Ureter (tissue), 1 donor: ENCODE measurements around the gene CACNB4. TPM values are rescaled to one million over a fixed set of nuclear protein-coding genes. Genes with fewer than 3 reads are reported as not detected.
"Not testable (repeated sequence)": the region's sequence is repeated elsewhere in the genome, so short reads cannot be mapped to it uniquely, and the experiment has no call there.

ENCODE experiments used
- DNase-seq: peaks from one replicate; pipeline ENCODE4 v3.0.0-alpha.2; 2020; ENCODE audit warnings: low spot score
- total RNA-seq: library from RNA; stranded (reverse); gene quantifications from one replicate; pipeline ENCODE4 v1.2.4, GENCODE V29; 2023
- donor health status: DM: yes; HTN: yes; CAD: no.

CACNB4 gene
- total RNA-seq, 1 donor from 2014 or later = 3.3 TPM

GRCh38 chr2:152021001-152021400 is 77.8 kb downstream of the CACNB4 start:
- not testable (repeated sequence) for DNase-seq

DNA sequence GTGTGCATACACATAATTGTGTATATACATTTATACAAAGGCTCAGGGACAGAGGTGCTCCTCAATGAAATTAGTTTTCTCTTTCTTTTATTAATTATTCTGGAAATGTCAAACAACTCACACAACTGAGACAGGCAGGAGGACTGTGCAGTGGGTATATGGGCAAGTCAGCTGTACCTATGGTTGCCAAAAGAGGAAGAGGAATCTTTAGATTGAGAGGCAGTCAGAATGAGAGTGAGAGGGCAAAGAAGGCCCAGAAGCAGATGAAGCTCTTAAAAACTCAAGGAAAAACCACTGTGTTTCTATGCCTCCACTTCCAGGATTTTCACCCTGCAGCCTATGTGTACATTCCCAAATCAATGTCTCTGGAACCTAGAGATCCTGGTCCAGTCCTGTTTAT is 79.1 kb downstream of the CACNB4 start:
- DNase-seq = no peak

- DNase-seq = no peak
Measured at GRCh38 chr2:152016181-152017120, 82.4 kb downstream of the CACNB4 start.

GRCh38 chr2:152015552-152015951 is 83.3 kb downstream of the CACNB4 start:
- DNase-seq = no peak

DNA sequence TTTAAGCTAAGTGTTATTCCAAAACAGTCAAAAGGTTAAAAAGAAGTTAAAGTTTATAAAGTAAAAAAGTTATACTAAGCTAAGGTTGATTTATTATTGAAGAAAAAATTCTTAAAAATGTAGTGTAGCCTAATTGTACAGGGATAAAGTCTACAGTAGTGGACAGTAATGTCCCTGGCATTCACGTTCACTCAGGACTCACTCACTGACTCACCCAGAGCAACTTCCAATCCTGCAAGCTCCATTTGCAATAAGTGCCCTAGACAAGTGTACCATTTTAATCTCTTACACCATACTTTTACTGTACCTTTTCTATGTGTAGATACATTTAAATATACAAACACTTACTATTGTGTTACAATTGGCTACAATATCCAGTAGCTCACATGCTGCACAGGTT is 86.1 kb downstream of the CACNB4 start:
- DNase-seq = no peak

GRCh38 chr2:152011724-152012123 is 87.1 kb downstream of the CACNB4 start:
- DNase-seq = no peak

DNA sequence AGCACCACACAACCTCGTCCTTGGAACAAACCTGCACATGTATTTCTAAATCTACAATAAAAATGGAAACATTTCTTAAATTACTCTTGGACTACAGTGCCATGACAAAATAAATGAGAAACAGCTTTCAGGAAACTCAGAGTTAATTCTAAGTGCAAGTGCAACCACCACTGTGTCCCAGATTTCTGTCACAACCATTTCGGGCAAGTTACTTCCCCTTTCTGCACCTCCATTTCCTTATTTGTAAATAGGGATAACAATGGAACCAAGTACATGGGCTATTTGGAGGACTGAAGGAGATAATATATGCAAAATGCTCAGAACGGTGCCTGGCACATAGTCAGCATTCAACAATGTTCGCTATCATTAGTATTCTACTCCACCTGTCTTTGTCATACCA is 93.2 kb downstream of the CACNB4 start:
- DNase-seq = no peak

DNA sequence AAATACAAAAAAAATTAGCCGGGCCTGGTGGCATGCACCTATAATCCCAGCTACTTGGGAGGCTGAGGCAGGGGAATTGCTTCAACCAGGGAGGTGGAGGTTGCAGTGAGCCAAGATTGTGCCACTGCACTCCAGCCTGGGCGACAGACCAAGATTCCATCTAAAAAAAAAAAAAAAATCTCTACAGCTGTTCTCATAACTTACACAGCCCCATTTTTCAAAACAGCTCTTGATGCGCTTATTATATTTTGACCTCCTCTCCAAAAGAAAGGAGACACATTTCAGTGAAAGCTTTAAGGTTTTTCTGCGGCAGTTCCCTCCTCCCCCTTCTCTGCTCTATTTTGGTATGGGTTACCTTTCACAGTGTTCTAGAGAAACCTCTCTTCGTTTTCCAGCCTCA is 95.6 kb downstream of the CACNB4 start:
- DNase-seq = not testable (repeated sequence)

- no peak for DNase-seq
Measured at GRCh38 chr2:151999053-151999452, 99.8 kb downstream of the CACNB4 start.

DNA sequence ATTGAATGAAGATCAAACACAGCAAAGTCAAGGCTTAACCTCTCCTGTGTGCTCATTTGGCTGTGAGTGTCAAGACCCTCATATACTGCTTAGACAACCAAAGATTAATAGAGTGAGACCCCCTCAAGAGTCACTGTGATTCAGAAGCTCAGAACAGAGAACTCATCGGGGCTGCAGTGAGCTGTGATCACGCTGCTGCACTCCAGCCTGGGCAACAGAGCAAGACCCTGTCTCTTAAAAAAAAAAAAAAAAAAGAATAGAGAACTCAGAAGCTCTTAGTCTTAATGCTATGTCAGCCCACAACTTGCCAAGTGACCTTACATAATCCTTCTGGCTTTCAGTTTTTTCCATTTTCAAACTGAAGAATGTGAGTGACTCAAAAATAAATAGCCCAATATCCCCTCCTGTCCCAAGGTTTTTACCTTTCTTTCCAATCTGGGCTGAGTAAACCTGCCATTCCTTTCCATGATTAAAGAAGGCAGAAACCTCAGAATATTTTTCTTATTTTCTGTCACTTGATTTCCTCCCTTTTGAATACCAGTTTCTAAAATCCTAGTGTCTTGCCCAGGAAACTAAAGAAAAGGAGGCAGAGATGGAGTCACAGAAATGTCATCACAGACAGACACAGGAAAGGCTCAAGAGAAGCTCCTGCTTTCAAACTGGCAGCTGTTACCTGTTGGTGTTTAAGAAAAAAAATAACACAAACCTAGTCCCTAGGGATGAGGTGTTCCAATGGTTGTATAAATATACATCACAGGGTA is 102.4 kb downstream of the CACNB4 start:
- no peak for DNase-seq

- DNase-seq = no peak
Measured at GRCh38 chr2:151995161-151995557, 103.7 kb downstream of the CACNB4 start.

DNA sequence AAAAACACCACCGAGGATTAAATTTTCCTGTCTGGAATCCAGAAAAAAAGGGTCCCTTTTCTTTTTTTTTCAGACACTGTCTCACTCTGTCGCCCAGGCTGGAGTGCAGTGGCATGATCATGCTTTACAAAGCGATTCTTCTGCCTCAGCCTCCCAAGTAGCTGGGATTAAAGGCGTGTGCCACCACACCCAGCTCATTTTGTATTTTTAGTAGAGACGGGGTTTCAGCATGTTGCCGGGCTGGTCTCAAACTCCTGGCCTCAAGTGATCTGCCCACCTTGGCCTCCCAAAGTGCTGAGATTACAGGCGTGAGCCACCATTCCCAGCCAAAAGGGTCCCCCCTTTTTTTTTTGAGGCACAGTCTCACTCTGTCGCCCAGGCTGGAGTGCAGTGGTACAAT is 104.7 kb downstream of the CACNB4 start:
- DNase-seq = not testable (repeated sequence)

- DNase-seq = no peak
Measured at GRCh38 chr2:151991010-151991409, 107.8 kb downstream of the CACNB4 start.

DNA sequence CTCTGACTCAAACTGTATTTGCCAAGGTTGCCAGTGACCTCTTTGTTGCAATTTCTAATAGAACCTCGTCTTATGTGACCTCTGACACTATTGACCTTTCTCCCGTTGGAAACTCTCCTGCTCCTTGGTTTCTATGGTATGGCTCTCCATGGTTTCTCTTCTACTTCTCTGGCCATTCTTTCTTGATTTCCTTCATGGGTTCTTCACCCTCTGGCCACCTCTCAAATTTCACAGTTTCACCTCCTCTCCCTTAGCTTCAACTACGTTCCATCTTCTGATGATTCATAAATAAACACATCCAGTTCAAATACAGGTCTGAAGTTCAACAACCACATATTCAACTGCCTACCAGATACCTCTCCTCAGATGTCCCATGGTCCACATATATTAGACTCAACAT is 109.5 kb downstream of the CACNB4 start:
- no peak for DNase-seq

DNA sequence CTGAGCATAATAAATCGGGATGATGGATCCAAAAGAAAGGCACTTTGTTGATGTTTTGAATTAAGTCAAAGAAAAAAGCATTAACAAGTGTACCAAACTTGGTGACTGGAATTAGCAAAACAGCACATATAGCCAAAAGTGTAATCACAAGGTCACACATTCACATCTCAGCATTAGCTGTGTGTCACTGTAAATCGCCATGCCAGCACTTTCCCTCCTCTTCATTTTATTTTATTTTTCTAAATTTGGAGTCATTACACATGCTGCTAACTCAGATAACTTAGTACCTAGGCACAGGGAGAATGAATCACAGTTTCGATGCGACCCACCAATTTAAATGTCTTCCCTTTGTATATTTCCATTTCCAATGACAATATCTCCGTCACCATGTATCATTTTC is 111.4 kb downstream of the CACNB4 start:
- DNase-seq = no peak

DNA sequence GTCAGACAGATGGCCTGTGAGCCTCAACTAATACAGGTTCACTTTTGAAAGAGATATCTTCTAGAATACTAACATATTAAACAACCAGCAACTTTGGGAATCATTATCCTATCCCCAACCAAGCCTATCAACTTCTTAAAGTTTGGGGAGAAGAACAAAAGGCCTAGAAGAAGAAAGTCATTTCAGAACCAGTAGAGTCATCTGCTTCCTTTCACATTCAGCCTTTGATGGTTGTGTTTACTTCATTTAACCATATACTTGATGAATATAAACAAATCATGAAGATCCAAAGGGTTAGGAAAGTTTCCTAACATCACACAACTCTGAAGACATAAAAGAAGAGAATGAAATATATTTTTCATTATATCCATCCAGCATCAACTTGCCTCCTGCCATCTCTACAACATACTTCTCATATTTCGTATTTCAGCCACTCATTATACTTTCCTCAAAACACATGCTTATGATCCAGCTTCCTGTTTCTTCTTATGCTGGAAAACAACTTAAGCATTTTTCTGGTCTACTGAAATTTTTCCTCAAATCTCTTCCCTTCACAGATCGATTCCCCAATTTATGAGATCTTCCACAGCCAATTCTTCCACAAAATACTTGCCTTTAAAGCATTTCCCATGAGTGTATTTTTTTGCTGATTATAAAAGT is 114.3 kb downstream of the CACNB4 start:
- no peak for DNase-seq

DNA sequence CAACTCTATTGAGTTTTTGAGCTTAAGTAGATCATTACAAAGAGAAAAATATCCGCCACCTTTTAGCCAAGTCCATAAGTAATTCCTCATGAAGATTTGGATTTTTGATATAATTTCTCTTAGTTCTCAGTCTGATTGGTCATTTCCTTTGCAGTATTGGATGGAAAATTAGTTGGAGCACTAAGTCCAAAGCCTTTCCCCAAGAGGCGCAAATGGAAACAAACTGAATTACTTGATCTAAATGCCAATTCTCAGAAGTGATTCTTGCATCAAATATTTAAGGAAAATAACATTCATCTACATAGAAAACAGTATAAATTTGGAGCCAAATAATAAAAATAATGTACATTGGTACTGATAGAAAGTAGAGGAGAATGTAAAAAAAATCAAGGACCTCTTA is 115.6 kb downstream of the CACNB4 start:
- DNase-seq = no peak

DNA sequence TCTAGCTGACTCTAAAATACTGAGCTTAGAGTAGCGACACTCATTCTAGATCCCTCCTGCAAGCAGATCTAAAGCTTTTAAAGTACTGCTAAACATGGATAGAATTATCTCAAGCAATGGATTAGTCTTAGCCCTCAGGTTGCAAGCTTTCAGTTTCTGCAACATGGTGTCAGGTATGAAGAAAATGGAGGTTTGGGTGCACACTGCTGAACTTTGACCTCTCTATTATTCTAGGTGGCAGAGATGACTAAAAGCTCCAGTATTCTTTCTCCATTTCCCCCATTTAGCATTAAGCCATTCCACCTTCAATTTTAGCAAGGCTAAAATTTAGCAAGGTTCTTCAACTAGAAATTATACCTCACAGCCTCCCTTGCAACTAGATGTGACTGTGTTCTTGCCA is 117.0 kb downstream of the CACNB4 start:
- DNase-seq = no peak

DNA sequence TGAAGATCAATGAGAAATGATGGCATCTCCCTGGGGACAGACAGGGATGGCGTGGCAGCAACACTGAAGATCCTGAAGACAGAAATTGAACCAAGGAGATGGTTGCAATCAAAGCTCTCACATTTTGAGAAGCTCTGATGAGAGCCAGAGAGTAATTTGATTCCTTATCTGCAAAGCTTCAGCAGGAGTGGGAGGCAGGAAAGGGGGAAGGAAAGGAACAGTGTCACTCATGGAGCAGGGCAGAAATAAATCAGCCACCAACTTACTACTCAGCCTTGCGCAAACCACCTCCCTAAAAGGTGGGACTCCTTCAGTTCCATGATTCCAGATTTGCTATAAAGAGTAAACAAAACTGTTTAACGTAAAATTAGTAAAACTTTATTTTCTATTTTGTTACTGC is 119.2 kb downstream of the CACNB4 start:
- no peak for DNase-seq

- DNase-seq = no peak
Measured at GRCh38 chr2:151978709-151979108, 120.1 kb downstream of the CACNB4 start.

- no peak for DNase-seq
Measured at GRCh38 chr2:151977631-151978030, 121.2 kb downstream of the CACNB4 start.

DNA sequence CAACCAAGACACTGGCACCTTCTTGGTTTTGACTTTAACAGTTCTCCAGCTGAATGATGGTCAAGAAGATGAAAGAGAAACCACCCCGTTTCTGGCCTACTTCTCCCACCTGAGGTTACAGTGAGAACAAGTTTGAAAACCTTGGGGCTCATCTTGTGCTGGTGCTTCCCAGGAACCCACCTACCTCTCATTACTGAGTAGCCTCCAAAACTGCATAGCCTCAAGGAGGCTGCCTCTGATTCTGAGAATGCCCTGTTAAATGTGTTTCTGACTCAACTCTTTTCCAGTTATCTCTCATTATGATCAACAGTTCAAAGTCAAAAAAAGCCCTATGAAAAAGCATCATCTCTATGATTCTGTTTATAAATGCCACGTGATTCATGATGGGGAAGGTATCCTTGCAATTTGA is 121.9 kb downstream of the CACNB4 start:
- DNase-seq = no peak
